WTC11 (cell line): ENCODE data around the gene ZNF429.

Experiments
- ATF1 ChIP-seq: sonication (generic); formaldehyde crosslinking; IDR thresholded peaks from 2 replicates; pipeline ENCODE4 v1.8.1; 2023; ENCODE audit warnings: mild to moderate bottlenecking, moderate library complexity, missing genetic modification reagents
- ELF4 ChIP-seq: sonication (generic); formaldehyde crosslinking; IDR thresholded peaks from 2 replicates; pipeline ENCODE4 v1.8.1; 2022; ENCODE audit warnings: low read depth, mild to moderate bottlenecking, moderate library complexity, missing genetic modification reagents
- JUN ChIP-seq: sonication (generic); formaldehyde crosslinking; IDR thresholded peaks from 2 replicates; pipeline ENCODE4 v1.8.0; 2023; ENCODE audit warnings: mild to moderate bottlenecking, missing genetic modification reagents
- KAT7 ChIP-seq: sonication (generic); formaldehyde crosslinking; IDR thresholded peaks from 2 replicates; pipeline ENCODE4 v1.8.1; 2023; ENCODE audit warnings: missing genetic modification reagents, mild to moderate bottlenecking, borderline replicate concordance
- ZNF232 ChIP-seq: sonication (generic); formaldehyde crosslinking; IDR thresholded peaks from 2 replicates; pipeline ENCODE4 v1.8.0; 2022; ENCODE audit warnings: mild to moderate bottlenecking, missing genetic modification reagents
- TF ChIP-seq, protein P1 (sequence below): fragments of 200-600 bp; IDR thresholded peaks from 2 replicates; pipeline ENCODE4 v1.8.0; 2022; ENCODE audit warnings: antibody characterized with exemption
- TF ChIP-seq, protein P2 (sequence below): sonication (generic); formaldehyde crosslinking; IDR thresholded peaks from 2 replicates; pipeline ENCODE4 v1.8.0; 2022; ENCODE audit warnings: mild to moderate bottlenecking, missing genetic modification reagents
- TF ChIP-seq, protein P3 (sequence below): sonication (generic); formaldehyde crosslinking; IDR thresholded peaks from 2 replicates; pipeline ENCODE4 v1.8.1; 2022; ENCODE audit warnings: low read depth, missing genetic modification reagents, borderline replicate concordance

DNA sequence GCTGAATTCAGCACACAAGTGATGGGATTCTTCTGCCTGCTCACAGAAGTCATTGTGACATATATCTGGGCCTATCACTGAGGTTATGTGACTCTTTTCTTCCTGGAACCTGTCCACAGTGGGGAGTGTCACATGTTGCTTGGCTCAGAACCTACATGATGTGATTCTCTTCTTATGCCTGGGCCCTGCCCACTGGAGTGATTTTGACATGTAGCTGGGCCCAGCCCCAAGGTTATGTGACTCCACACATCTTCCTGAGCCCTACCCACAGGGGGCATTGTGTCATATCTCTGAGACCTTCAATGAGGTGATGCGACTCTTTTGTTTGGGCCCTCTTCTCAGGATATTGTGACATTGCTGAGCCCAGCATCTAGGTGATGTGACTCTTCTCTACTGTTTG is 17.4 kb upstream of the ZNF429 start:
- TF ChIP-seq, protein P1, sequence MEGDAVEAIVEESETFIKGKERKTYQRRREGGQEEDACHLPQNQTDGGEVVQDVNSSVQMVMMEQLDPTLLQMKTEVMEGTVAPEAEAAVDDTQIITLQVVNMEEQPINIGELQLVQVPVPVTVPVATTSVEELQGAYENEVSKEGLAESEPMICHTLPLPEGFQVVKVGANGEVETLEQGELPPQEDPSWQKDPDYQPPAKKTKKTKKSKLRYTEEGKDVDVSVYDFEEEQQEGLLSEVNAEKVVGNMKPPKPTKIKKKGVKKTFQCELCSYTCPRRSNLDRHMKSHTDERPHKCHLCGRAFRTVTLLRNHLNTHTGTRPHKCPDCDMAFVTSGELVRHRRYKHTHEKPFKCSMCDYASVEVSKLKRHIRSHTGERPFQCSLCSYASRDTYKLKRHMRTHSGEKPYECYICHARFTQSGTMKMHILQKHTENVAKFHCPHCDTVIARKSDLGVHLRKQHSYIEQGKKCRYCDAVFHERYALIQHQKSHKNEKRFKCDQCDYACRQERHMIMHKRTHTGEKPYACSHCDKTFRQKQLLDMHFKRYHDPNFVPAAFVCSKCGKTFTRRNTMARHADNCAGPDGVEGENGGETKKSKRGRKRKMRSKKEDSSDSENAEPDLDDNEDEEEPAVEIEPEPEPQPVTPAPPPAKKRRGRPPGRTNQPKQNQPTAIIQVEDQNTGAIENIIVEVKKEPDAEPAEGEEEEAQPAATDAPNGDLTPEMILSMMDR: no peak
- TF ChIP-seq, protein P2, sequence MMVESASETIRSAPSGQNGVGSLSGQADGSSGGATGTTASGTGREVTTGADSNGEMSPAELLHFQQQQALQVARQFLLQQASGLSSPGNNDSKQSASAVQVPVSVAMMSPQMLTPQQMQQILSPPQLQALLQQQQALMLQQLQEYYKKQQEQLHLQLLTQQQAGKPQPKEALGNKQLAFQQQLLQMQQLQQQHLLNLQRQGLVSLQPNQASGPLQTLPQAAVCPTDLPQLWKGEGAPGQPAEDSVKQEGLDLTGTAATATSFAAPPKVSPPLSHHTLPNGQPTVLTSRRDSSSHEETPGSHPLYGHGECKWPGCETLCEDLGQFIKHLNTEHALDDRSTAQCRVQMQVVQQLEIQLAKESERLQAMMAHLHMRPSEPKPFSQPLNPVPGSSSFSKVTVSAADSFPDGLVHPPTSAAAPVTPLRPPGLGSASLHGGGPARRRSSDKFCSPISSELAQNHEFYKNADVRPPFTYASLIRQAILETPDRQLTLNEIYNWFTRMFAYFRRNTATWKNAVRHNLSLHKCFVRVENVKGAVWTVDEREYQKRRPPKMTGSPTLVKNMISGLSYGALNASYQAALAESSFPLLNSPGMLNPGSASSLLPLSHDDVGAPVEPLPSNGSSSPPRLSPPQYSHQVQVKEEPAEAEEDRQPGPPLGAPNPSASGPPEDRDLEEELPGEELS (CRISPR knock-in tag): no peak
- TF ChIP-seq, protein P3, sequence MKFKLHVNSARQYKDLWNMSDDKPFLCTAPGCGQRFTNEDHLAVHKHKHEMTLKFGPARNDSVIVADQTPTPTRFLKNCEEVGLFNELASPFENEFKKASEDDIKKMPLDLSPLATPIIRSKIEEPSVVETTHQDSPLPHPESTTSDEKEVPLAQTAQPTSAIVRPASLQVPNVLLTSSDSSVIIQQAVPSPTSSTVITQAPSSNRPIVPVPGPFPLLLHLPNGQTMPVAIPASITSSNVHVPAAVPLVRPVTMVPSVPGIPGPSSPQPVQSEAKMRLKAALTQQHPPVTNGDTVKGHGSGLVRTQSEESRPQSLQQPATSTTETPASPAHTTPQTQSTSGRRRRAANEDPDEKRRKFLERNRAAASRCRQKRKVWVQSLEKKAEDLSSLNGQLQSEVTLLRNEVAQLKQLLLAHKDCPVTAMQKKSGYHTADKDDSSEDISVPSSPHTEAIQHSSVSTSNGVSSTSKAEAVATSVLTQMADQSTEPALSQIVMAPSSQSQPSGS (CRISPR knock-in tag): no peak
- no peak for TF ChIP-seq KAT7 (CRISPR knock-in tag)
- no peak for TF ChIP-seq ELF4 (CRISPR knock-in tag)
- no peak for TF ChIP-seq JUN (CRISPR knock-in tag)
- no peak for TF ChIP-seq ZNF232
- TF ChIP-seq ATF1: no peak
